HFF-Myc (cell line): ENCODE data around the gene LRMDA.

ENCODE experiments used
- DNase-seq: peaks from one replicate; pipeline ENCODE4 v3.0.0-alpha.2; 2011; ENCODE audit warnings: low read depth; ENCODE audit errors: extremely low read depth
- H3K4me3 ChIP-seq: replicated peaks from 2 replicates; pipeline ENCODE4 v1.5.1; 2011; ENCODE audit warnings: low read depth, mild to moderate bottlenecking, control low read depth, low read length
- TF ChIP-seq, protein P1 (sequence below): IDR thresholded peaks from 2 replicates; pipeline ENCODE4 v1.5.1; 2012; ENCODE audit warnings: mild to moderate bottlenecking, low read depth, low read length, control low read depth; ENCODE audit errors: missing control alignments

LRMDA gene

DNA sequence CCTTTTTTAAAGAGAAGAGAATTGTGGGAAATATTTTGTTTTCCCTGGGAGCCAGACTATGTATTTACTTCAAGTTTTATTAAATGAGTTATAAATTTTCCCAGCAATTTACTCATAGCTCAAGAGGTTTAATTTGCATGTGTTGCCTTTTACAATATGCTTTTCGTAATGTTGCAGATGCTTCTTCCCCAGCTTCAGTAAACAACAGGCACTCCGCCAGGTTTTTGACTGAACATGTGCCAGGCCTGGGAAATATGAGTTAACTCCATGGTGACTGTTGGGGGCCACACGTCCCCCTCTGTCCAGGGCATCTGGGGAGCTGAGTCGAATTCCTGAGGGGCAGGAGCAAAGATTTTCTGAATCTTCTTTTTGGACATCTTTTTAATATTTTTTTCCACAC, 545.7 kb downstream of the LRMDA start:
- H3K4me3 ChIP-seq, result no peak overlapping the region
- TF ChIP-seq, protein P1, sequence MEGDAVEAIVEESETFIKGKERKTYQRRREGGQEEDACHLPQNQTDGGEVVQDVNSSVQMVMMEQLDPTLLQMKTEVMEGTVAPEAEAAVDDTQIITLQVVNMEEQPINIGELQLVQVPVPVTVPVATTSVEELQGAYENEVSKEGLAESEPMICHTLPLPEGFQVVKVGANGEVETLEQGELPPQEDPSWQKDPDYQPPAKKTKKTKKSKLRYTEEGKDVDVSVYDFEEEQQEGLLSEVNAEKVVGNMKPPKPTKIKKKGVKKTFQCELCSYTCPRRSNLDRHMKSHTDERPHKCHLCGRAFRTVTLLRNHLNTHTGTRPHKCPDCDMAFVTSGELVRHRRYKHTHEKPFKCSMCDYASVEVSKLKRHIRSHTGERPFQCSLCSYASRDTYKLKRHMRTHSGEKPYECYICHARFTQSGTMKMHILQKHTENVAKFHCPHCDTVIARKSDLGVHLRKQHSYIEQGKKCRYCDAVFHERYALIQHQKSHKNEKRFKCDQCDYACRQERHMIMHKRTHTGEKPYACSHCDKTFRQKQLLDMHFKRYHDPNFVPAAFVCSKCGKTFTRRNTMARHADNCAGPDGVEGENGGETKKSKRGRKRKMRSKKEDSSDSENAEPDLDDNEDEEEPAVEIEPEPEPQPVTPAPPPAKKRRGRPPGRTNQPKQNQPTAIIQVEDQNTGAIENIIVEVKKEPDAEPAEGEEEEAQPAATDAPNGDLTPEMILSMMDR, result no peak
- DNase-seq, result no peak

DNA sequence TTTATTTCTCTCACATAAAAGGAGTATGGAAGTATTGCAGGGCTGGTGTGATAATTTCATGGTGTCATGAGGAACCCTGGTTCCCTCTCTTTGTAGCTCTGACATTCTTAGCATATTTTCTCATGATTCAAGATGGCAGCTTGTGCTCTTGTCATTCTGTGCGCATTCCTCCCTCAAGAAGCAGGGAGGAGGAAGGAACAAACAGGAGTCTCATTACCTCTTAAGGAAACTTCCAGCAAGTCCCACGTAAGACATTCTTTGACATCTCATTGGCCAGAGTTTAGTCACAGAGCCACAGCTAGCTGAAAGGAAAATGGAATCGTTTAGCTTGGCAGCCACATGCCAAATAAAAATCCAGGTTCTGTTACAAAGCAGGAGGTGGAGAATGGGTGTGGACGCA, 546.8 kb downstream of the LRMDA start:
- TF ChIP-seq, protein P1, result no peak
- DNase-seq, result no peak
- H3K4me3 ChIP-seq, result no peak overlapping the region

DNA sequence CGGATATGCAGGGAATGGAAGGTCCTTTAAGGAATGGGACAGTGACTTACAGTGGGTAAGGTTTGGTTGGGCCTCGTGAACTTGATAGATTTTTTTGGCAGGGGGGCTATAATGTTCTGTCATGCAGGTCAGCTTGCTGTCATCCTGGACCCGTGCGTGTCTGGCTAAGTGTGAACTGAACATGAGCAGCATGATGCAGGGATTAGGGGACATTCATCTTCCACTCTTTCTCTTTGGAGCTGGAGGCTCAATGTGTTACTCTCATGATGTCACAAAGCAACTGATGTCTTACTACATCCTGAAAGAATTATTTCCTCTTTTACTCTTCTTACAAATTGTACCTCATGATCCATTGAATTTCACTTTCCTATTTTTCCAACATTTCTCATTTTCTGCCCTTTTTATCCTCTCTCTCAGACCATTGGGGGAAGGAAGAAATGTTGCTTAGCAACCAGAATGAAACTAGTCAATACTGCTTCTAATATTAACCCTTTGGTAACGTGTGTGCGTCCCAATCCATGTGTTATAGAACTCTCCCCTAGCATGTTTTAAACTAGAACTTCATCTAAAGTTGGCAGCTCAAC, 549.1 kb downstream of the LRMDA start:
- no peak overlapping the region for H3K4me3 ChIP-seq
- no peak for DNase-seq
- TF ChIP-seq, protein P1, result no peak

DNA sequence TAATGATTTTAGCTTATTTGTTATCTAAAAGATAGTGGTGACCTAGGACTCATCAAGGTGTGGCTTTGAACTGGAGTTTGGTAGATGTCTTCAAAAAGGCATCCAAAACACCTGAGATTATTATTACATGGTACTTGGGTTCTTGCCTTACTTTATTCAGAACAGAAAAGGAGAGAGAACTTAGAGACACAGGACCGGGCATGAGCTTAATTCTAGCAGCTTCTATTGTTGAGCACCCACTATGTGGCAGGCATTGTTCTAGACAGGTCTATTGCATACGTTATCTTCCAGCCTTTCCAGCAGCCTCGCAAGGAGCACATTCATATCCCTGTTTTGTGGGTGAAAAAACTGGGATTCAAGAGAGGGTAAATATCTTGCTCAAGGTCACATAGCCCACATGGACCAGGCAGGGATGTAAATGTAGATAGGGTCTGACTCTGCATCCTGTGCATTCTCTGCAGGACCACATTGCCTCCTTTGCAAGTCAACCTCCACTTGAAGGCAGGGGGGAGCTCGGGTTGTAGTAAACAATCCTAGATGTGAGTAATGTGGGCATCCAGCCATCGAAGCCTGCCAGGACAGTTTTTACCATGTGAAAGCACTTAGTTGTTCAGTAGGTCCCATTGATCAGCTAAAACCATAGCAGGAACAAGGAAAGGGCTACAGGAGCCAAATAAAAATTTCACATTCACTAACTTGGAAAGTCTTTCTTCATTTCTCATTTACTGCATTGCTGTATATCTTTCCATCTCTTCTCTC, 551.4 kb downstream of the LRMDA start:
- no peak for DNase-seq

DNA sequence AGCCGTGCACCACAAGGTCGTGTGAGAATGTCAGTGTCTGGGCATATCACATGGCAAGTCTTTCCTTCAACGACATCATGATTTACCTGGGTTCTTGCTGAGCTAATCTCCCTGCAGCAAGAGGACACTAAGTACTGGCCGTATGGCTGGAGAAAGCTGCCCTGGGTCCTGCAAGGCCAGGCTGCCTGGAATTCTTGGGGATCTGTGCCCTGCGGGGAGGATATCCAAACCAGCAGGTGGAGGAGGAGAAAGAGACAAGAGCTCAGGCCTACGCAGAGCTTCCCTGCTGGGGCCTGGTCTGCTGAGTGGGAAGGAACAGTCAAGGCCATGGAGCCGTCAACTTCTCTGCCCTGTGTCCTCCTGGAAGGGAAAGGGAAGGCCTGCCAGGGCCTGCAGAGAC, 552.6 kb downstream of the LRMDA start:
- H3K4me3 ChIP-seq, result no peak overlapping the region
- TF ChIP-seq, protein P1, result no peak
- no peak for DNase-seq

More for the DNA sequence above, 551.4 kb downstream of the LRMDA start:
- TF ChIP-seq, protein P1, result no peak
- no peak overlapping the region for H3K4me3 ChIP-seq

DNA sequence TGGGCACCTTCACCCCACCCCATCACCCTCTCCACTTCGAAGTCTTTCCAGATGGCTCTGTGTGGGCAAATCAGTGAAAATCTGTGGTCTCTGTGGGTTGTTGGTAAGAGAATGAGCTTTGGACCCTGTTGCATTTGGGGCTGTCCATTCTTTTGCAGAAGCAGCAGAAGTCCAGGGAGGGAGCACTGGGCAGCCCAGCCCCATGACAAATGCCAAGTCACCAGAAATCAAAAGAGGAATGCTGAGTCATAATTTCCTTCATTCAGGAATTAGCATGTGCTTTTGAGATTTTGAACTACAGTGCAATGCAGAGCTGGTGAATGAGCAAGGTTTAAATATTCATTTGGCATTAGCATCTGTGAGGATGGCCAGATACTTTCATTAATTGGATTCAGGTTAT, 556.2 kb downstream of the LRMDA start:
- no peak overlapping the region for H3K4me3 ChIP-seq
- no peak for DNase-seq
- TF ChIP-seq, protein P1, result no peak
